H1 (cell line): Measurements from ENCODE around the gene EXT2.

Experiments used
- EZH2 ChIP-seq: fragments of 200-600 bp; sonication (generic); IDR thresholded peaks from 2 replicates; pipeline ENCODE4 v1.7.1; 2012; ENCODE audit warnings: low read depth, mild to moderate bottlenecking, moderate library complexity, low read length, inconsistent platforms; ENCODE audit not compliant: severe bottlenecking
- GTF2F1 ChIP-seq: IDR thresholded peaks from 2 replicates; pipeline ENCODE4 v1.6.1; 2012; ENCODE audit warnings: low read depth, low read length, improper control_type of control experiment, borderline replicate concordance
- KDM5A ChIP-seq: fragments of 200-600 bp; IDR thresholded peaks from 2 replicates; pipeline ENCODE4 v1.7.1; 2012; ENCODE audit warnings: mild to moderate bottlenecking, low read length, inconsistent platforms, mixed read lengths
- MAFK ChIP-seq: IDR thresholded peaks from 2 replicates; pipeline ENCODE4 v1.6.1; 2012; ENCODE audit warnings: low read depth, mild to moderate bottlenecking, improper control_type of control experiment, low read length
- POLR2A ChIP-seq, 2 experiments: IDR thresholded peaks; 1 replicate in 1 of 2; 2 replicates in 1 of 2; pipeline ENCODE4 v1.6.1; 2011; ENCODE audit warnings: low read depth in 2 of 2, low read length in 2 of 2, mild to moderate bottlenecking in 2 of 2; ENCODE audit errors: control extremely low read depth in 1 of 2
- POLR2AphosphoS5 ChIP-seq: IDR thresholded peaks from 2 replicates; pipeline ENCODE4 v1.6.1; 2011; ENCODE audit warnings: low read depth, low read length
- RFX5 ChIP-seq: IDR thresholded peaks from 2 replicates; pipeline ENCODE4 v1.6.1; 2011; ENCODE audit warnings: low read depth, low read length, improper control_type of control experiment, borderline replicate concordance
- SIN3A ChIP-seq, 2 experiments: IDR thresholded peaks in 1 of 2; conservative IDR thresholded peaks in 1 of 2; 2 replicates each; pipeline ENCODE4 v1.6.1; 2011 to 2012; ENCODE audit warnings: low read length in 2 of 2, improper control_type of control experiment in 1 of 2, low read depth in 1 of 2, mild to moderate bottlenecking in 1 of 2
- TAF1 ChIP-seq: IDR thresholded peaks from 2 replicates; pipeline ENCODE4 v1.6.1; 2011; ENCODE audit warnings: mild to moderate bottlenecking, low read depth, low read length
- TF ChIP-seq, protein P1 (sequence below), 3 experiments: IDR thresholded peaks; 1 replicate in 2 of 3; 2 replicates in 1 of 3; pipeline versions ENCODE4 v1.5.1 to v1.6.1; 2011; ENCODE audit warnings: low read length in 3 of 3, mild to moderate bottlenecking in 3 of 3, inconsistent platforms in 2 of 3, low read depth in 1 of 3, moderate library complexity in 1 of 3; ENCODE audit not compliant: insufficient read depth in 1 of 3; ENCODE audit errors: control extremely low read depth in 1 of 3
- TF ChIP-seq, protein P2 (sequence below): IDR thresholded peaks from 2 replicates; pipeline ENCODE4 v1.6.1; 2012; ENCODE audit warnings: low read length, inconsistent platforms
- TF ChIP-seq, protein P3 (sequence below): IDR thresholded peaks from 2 replicates; pipeline ENCODE4 v1.6.1; 2012; ENCODE audit warnings: inconsistent platforms

- TF ChIP-seq EZH2 (no peak), POLR2AphosphoS5 (no peak), POLR2A (IDR thresholded peaks at IDR 0.05; ENCODE audit: control extremely low read depth in 1 of 2, low read depth in 2 of 2, low read length in 2 of 2) (no peak), TAF1 (no peak), MAFK (no peak), RFX5 (no peak), SIN3A (conservative IDR thresholded peaks at IDR 0.05 in 1 of 2, IDR thresholded peaks at IDR 0.05 in 1 of 2; ENCODE audit: low read depth in 1 of 2, low read length in 2 of 2) (no peak), KDM5A (no peak), GTF2F1 (no peak)
- TF ChIP-seq, protein P1, sequence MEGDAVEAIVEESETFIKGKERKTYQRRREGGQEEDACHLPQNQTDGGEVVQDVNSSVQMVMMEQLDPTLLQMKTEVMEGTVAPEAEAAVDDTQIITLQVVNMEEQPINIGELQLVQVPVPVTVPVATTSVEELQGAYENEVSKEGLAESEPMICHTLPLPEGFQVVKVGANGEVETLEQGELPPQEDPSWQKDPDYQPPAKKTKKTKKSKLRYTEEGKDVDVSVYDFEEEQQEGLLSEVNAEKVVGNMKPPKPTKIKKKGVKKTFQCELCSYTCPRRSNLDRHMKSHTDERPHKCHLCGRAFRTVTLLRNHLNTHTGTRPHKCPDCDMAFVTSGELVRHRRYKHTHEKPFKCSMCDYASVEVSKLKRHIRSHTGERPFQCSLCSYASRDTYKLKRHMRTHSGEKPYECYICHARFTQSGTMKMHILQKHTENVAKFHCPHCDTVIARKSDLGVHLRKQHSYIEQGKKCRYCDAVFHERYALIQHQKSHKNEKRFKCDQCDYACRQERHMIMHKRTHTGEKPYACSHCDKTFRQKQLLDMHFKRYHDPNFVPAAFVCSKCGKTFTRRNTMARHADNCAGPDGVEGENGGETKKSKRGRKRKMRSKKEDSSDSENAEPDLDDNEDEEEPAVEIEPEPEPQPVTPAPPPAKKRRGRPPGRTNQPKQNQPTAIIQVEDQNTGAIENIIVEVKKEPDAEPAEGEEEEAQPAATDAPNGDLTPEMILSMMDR (IDR thresholded peaks at IDR 0.05; ENCODE audit: control extremely low read depth in 1 of 3, insufficient read depth in 1 of 3, low read depth in 1 of 3, low read length in 3 of 3) = no peak
- TF ChIP-seq, protein P2, sequence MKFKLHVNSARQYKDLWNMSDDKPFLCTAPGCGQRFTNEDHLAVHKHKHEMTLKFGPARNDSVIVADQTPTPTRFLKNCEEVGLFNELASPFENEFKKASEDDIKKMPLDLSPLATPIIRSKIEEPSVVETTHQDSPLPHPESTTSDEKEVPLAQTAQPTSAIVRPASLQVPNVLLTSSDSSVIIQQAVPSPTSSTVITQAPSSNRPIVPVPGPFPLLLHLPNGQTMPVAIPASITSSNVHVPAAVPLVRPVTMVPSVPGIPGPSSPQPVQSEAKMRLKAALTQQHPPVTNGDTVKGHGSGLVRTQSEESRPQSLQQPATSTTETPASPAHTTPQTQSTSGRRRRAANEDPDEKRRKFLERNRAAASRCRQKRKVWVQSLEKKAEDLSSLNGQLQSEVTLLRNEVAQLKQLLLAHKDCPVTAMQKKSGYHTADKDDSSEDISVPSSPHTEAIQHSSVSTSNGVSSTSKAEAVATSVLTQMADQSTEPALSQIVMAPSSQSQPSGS = no peak
- TF ChIP-seq, protein P3, sequence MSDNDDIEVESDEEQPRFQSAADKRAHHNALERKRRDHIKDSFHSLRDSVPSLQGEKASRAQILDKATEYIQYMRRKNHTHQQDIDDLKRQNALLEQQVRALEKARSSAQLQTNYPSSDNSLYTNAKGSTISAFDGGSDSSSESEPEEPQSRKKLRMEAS = no peak
Measured at GRCh38 chr11:44167046-44167445, 71.6 kb downstream of the EXT2 start.
